Large intestine (tissue), 3 donors: ENCODE measurements around the gene UBFD1. TPM values are rescaled to one million over a fixed set of nuclear protein-coding genes. Genes with fewer than 3 reads are reported as not detected.
"Not testable (repeated sequence)": the region's sequence is repeated elsewhere in the genome, so short reads cannot be mapped to it uniquely, and the experiment has no call there.

Experiments
- DNase-seq, 2 donors: peaks; one replicate each; pipeline versions ENCODE4 v3.0.0 to v3.0.0-alpha.2; 2013
- H3K27ac ChIP-seq: one replicate; pipeline ENCODE4 v1.5.1; 2013; ENCODE audit warnings: low read length
- H3K27me3 ChIP-seq: 2 replicates; pipeline ENCODE4 v1.6.1; 2013; ENCODE audit warnings: low read length; ENCODE audit not compliant: control insufficient read depth, insufficient read depth
- H3K36me3 ChIP-seq: 2 replicates; pipeline ENCODE4 v1.6.1; 2013; ENCODE audit warnings: low read length; ENCODE audit not compliant: control insufficient read depth, insufficient read depth
- H3K4me1 ChIP-seq: one replicate; pipeline ENCODE4 v1.6.1; 2013; ENCODE audit warnings: low read length; ENCODE audit not compliant: control insufficient read depth, insufficient read depth
- H3K4me3 ChIP-seq: one replicate; pipeline ENCODE4 v1.5.1; 2013; ENCODE audit warnings: low read length
- H3K9me3 ChIP-seq: one replicate; pipeline ENCODE4 v1.6.1; 2013; ENCODE audit warnings: mild to moderate bottlenecking, low read depth, low read length, moderate library complexity; ENCODE audit not compliant: control insufficient read depth
- WGBS: methylation state at CpG from one replicate; pipeline ENCODE4 v1.1.5; 2013; ENCODE audit warnings: low lambda C conversion rate; ENCODE audit not compliant: insufficient coverage; 5-methylcytosine and 5-hydroxymethylcytosine counted together
- polyA plus RNA-seq: library from polyadenylated mRNA; unstranded; fragments of 120-200 nt; gene quantifications from one replicate; pipeline ENCODE4 v1.2.1, GENCODE V29; 2013

Gene UBFD1
- polyA plus RNA-seq, 1 donor = 44.3 TPM

GRCh38 chr16:23579371-23579770 lies 21.8 kb downstream of the UBFD1 start:
- H3K27ac ChIP-seq = no peak overlapping the region
- H3K4me3 ChIP-seq = no peak overlapping the region
- H3K36me3 ChIP-seq = peaks cover 35% of the 10 kb centered on the region
- no peak for DNase-seq
- WGBS = no CpG with 5 or more reads among the region's 4 CpGs
- H3K9me3 ChIP-seq = no peaks in the 10 kb centered on the region
- H3K27me3 ChIP-seq = no peaks in the 10 kb centered on the region
- H3K4me1 ChIP-seq = no peaks in the 10 kb centered on the region

- Histone ChIP-seq H3K4me1 (no peaks in the 10 kb centered on the region), H3K27me3 (no peaks in the 10 kb centered on the region), H3K36me3 (peaks cover 40% of the 10 kb centered on the region), H3K9me3 (no peaks in the 10 kb centered on the region), H3K27ac (no peak overlapping the region), H3K4me3 (no peak overlapping the region)
- no peak for DNase-seq
Measured at GRCh38 chr16:23580391-23580790, 22.9 kb downstream of the UBFD1 start.

- Histone ChIP-seq H3K4me3 (no peak overlapping the region), H3K4me1 (no peaks in the 10 kb centered on the region), H3K9me3 (no peaks in the 10 kb centered on the region), H3K27ac (no peak overlapping the region), H3K27me3 (no peaks in the 10 kb centered on the region), H3K36me3 (peaks cover 42% of the 10 kb centered on the region)
- peak; percentile 22 to 58 for DNase-seq
Measured at GRCh38 chr16:23581764-23582163, 24.2 kb downstream of the UBFD1 start.

GRCh38 chr16:23583271-23583670 lies 25.7 kb downstream of the UBFD1 start:
- not testable (repeated sequence) for H3K4me1 ChIP-seq, H3K27ac ChIP-seq, H3K9me3 ChIP-seq, DNase-seq, H3K27me3 ChIP-seq, H3K4me3 ChIP-seq
- no CpG with 5 or more reads among the region's 30 CpGs for WGBS
- H3K36me3 ChIP-seq = peaks cover 54% of the 10 kb centered on the region

GRCh38 chr16:23584186-23585076 lies 26.9 kb downstream of the UBFD1 start:
- no peaks in the 10 kb centered on the region for H3K9me3 ChIP-seq
- H3K4me3 ChIP-seq = no peak overlapping the region
- H3K36me3 ChIP-seq = peaks cover 57% of the 10 kb centered on the region
- H3K27me3 ChIP-seq = no peaks in the 10 kb centered on the region
- H3K27ac ChIP-seq = no peak overlapping the region
- 89% methylated on average over 5 of the region's 14 CpGs for WGBS
- DNase-seq = no peak
- H3K4me1 ChIP-seq = no peaks in the 10 kb centered on the region

- Histone ChIP-seq H3K36me3 (peaks cover 75% of the 10 kb centered on the region), H3K9me3 (no peaks in the 10 kb centered on the region), H3K27me3 (no peaks in the 10 kb centered on the region), H3K4me1 (no peaks in the 10 kb centered on the region), H3K4me3 (no peak overlapping the region), H3K27ac (no peak overlapping the region)
- DNase-seq = no peak
- no CpG with 5 or more reads among the region's 5 CpGs for WGBS
Measured at GRCh38 chr16:23587726-23588125, 30.2 kb downstream of the UBFD1 start.

DNA sequence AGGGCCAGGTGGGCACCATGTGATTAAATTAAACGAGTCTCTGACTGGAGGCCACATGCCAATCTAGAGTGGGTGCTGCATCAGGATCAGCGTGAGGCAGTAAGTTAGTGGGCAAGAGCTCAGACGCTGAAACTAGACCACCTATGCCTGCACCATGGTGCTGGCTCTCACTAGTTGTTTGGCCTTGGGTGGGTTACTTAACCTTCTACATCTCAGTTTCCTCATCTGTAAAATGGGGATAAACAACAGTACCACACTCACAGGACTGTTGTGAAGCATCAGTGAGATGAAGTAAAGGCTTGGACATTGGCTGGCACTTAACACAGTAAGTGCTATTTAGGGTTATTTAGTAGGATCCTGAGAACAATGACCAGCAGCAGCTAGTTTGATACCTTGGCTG lies 32.7 kb downstream of the UBFD1 start:
- Histone ChIP-seq H3K27me3 (no peaks in the 10 kb centered on the region), H3K27ac (no peak overlapping the region), H3K4me1 (no peaks in the 10 kb centered on the region), H3K36me3 (peaks cover 77% of the 10 kb centered on the region), H3K4me3 (no peak overlapping the region), H3K9me3 (no peaks in the 10 kb centered on the region)
- DNase-seq = no peak
- WGBS = no CpG with 5 or more reads among the region's 3 CpGs

GRCh38 chr16:23594186-23594585 lies 36.7 kb downstream of the UBFD1 start:
- Histone ChIP-seq H3K36me3 (peaks cover 46% of the 10 kb centered on the region), H3K4me3 (no peak overlapping the region), H3K9me3 (no peaks in the 10 kb centered on the region), H3K4me1 (no peaks in the 10 kb centered on the region), H3K27me3 (no peaks in the 10 kb centered on the region), H3K27ac (no peak overlapping the region)
- no peak for DNase-seq
- no CpG with 5 or more reads among the region's 12 CpGs for WGBS

GRCh38 chr16:23595246-23595950 lies 37.9 kb downstream of the UBFD1 start:
- Histone ChIP-seq H3K27me3 (no peaks in the 10 kb centered on the region), H3K9me3 (no peaks in the 10 kb centered on the region), H3K36me3 (peaks cover 34% of the 10 kb centered on the region), H3K4me1 (no peaks in the 10 kb centered on the region), H3K27ac (peak overlapping the region; percentile 42), H3K4me3 (peak overlapping the region; percentile 93)
- WGBS = 0% methylated on average over 1 of the region's 34 CpGs
- peak; percentile 43 to 64 for DNase-seq

GRCh38 chr16:23595951-23596720 lies 38.6 kb downstream of the UBFD1 start, which contains the start of gene NDUFAB1:
TSS of gene NDUFAB1 (minus strand) at chr16:23596316. CDS start at chr16:23596290, 26 bp downstream.
- Histone ChIP-seq H3K9me3 (no peaks in the 10 kb centered on the region), H3K27me3 (no peaks in the 10 kb centered on the region)
- 80% methylated on average over 1 of the region's 67 CpGs for WGBS

More at GRCh38 chr16:23595951-23596720, 38.6 kb downstream of the UBFD1 start, which contains the start of gene NDUFAB1:
- Histone ChIP-seq H3K36me3 (peaks cover 27% of the 10 kb centered on the region), H3K27ac (peak within 1 kb of the TSS; percentile 42), H3K4me3 (peak within 1 kb of the TSS; percentile 93), H3K4me1 (no peaks in the 10 kb centered on the region)
- DNase-seq = peak; percentile 89 to 94
